DND-41 (cell line): ENCODE results near the gene HCN3.

ENCODE experiments used
- ATAC-seq: fragments of 200-7000 bp; cut with Tn5 transposase; 3 replicates; pipeline ENCODE4 v1.9.1; 2021; ENCODE audit warnings: low read depth; ENCODE audit not compliant: insufficient read depth
- DNase-seq: peaks from one replicate; pipeline ENCODE4 v3.0.0-alpha.2; 2020
- H2AFZ ChIP-seq: 2 replicates; pipeline ENCODE4 v1.6.0; 2012; ENCODE audit warnings: low read depth, low read length
- H3K27ac ChIP-seq: 2 replicates; pipeline ENCODE4 v1.5.1; 2012; ENCODE audit warnings: low read length, inconsistent platforms
- H3K27me3 ChIP-seq: fragments of 200-600 bp; sonication (generic); 2 replicates; pipeline ENCODE4 v1.6.0; 2012; ENCODE audit warnings: low read length, mild to moderate bottlenecking, inconsistent platforms; ENCODE audit not compliant: insufficient read depth, poor library complexity
- H3K36me3 ChIP-seq: 2 replicates; pipeline ENCODE4 v1.5.1; 2012; ENCODE audit warnings: low read length, inconsistent platforms; ENCODE audit not compliant: insufficient read depth
- H3K4me1 ChIP-seq: 2 replicates; pipeline ENCODE4 v1.5.1; 2012; ENCODE audit warnings: mild to moderate bottlenecking, low read length; ENCODE audit not compliant: insufficient read depth
- H3K4me2 ChIP-seq: 2 replicates; pipeline ENCODE4 v1.6.0; 2012; ENCODE audit warnings: mild to moderate bottlenecking, moderate library complexity, low read length, inconsistent platforms; ENCODE audit not compliant: insufficient read depth
- H3K4me3 ChIP-seq, 2 experiments: fragments of 200-600 bp in 1 of 2; shearing (Covaris generic) in 1 of 2; 2 replicates each; pipeline ENCODE4 v1.5.1; 2012 to 2016; ENCODE audit warnings: inconsistent platforms in 2 of 2, low read length in 2 of 2, mild to moderate bottlenecking in 2 of 2, low read depth in 1 of 2, moderate library complexity in 1 of 2
- H3K79me2 ChIP-seq: 2 replicates; pipeline ENCODE4 v1.6.0; 2012; ENCODE audit warnings: low read length, inconsistent platforms; ENCODE audit not compliant: insufficient read depth
- H3K9ac ChIP-seq: 2 replicates; pipeline ENCODE4 v1.6.0; 2012; ENCODE audit warnings: low read depth, mild to moderate bottlenecking, inconsistent platforms, low read length, moderate library complexity
- H3K9me3 ChIP-seq: 2 replicates; pipeline ENCODE4 v1.5.1; 2012; ENCODE audit warnings: low read length, moderate library complexity, mild to moderate bottlenecking, inconsistent platforms; ENCODE audit not compliant: insufficient read depth, severe bottlenecking
- H4K20me1 ChIP-seq: 2 replicates; pipeline ENCODE4 v1.6.0; 2012; ENCODE audit warnings: low read length; ENCODE audit not compliant: insufficient read depth
- CTCF ChIP-seq: IDR thresholded peaks from 2 replicates; pipeline ENCODE4 v1.5.1; 2012; ENCODE audit warnings: borderline replicate concordance, low read length, moderate library complexity, mild to moderate bottlenecking; ENCODE audit not compliant: poor library complexity, severe bottlenecking; ENCODE audit errors: extremely low read depth
- EZH2 ChIP-seq: IDR thresholded peaks from 3 replicates; pipeline ENCODE4 v1.6.1; 2012; ENCODE audit warnings: borderline replicate concordance, low read depth, mild to moderate bottlenecking, moderate library complexity, low read length, inconsistent platforms; ENCODE audit not compliant: severe bottlenecking

The HCN3 gene

DNA sequence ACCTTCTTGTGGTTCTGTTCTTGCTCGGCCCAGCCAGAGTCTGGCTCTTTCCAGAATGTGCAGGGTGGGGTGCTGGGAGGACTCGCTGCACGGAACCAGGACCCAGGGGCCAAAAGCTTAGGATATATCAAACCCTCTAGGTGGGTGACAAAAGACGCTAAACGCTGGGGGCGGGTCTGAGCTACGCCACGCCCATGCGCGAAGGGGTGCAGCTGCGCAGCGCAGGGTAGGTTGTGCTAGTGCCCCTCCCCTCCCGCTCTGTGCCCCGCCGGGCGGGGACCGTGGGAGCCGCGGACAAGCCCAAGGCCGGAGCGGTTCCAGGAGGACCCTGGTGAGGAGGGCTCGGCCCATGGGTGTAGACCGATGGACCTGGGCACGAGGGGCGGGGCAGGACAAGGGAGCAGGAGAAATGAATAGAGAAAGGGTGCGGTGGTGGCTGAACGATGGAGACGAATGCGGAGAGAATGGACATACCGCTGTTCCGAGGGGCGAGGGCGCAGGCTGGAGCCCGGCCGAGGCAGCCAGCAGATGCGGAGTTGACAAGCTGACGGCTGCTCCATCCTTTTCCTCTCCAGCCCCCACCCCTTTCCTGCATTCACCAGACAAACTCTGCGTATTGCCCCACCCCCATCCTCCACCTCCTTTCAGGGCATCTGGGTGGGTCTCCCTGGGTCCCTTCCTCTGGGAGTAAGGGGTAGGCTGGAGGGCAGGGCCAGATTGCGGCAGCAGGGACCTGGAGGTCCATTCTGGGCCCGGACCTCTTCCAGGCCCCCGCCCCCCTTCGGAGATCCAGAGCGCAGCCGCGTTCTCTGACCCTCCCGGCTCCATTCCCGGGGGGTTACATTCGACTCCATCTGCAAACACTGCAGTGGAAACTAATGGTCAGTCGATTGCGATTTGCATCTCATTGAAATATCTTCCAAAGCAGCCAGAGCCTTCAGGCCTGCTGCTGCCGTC is 43.7 kb downstream of the HCN3 start, which contains the start of gene RUSC1:
Gene RUSC1 (plus strand): TSS at position 234 of the 957 bp plus-strand sequence. CDS start 880 bp downstream, outside the sequence.
- Histone ChIP-seq H3K9me3 (no peaks in the 10 kb centered on the region), H3K79me2 (peaks cover 16% of the 10 kb centered on the region), H2AFZ (no peak within 1 kb of the TSS), H3K9ac (no peak within 1 kb of the TSS), H3K27ac (no peak within 1 kb of the TSS), H3K27me3 (no peaks in the 10 kb centered on the region), H3K4me1 (peaks cover 30% of the 10 kb centered on the region), H4K20me1 (peaks cover 13% of the 10 kb centered on the region; the same call in 1 of the 2 replicates), H3K4me2 (peak within 1 kb of the TSS; percentile 86), H3K4me3 (no peak within 1 kb of the TSS), H3K36me3 (peaks cover 41% of the 10 kb centered on the region)
- TF ChIP-seq EZH2 (no peak), CTCF (no peak)
- ATAC-seq (no peak), DNase-seq (no peak)

GRCh38 chr1:155321639-155322503 is 44.6 kb downstream of the HCN3 start:
- Histone ChIP-seq H3K4me1 (peaks cover 34% of the 10 kb centered on the region), H3K27ac (no peak overlapping the region), H3K4me3 (peak overlapping the region in 1 of 2 experiments; percentile 79; a peak in 3 of 4 replicates), H3K9me3 (no peaks in the 10 kb centered on the region), H3K79me2 (peaks cover 16% of the 10 kb centered on the region), H3K4me2 (peak overlapping the region; percentile 86), H3K36me3 (peaks cover 39% of the 10 kb centered on the region), H3K9ac (peak overlapping the region; percentile 79), H4K20me1 (peaks cover 14% of the 10 kb centered on the region; the same call in 1 of the 2 replicates), H2AFZ (no peak overlapping the region), H3K27me3 (no peaks in the 10 kb centered on the region)
- no peak for ATAC-seq
- no peak for DNase-seq
- TF ChIP-seq CTCF (no peak), EZH2 (no peak)

GRCh38 chr1:155322571-155322952 is 45.3 kb downstream of the HCN3 start:
- H3K9ac ChIP-seq, result peak overlapping the region; percentile 79
- TF ChIP-seq CTCF (no peak), EZH2 (no peak)
- DNase-seq, result peak; percentile 43

More at GRCh38 chr1:155322571-155322952, 45.3 kb downstream of the HCN3 start:
- H2AFZ ChIP-seq, result no peak overlapping the region; the same call in 1 of the 2 replicates
- H3K9me3 ChIP-seq, result no peaks in the 10 kb centered on the region
- no peaks in the 10 kb centered on the region for H3K27me3 ChIP-seq
- H3K27ac ChIP-seq, result no peak overlapping the region
- H3K36me3 ChIP-seq, result peaks cover 33% of the 10 kb centered on the region
- H4K20me1 ChIP-seq, result peaks cover 14% of the 10 kb centered on the region; the same call in 1 of the 2 replicates
- peaks cover 34% of the 10 kb centered on the region for H3K4me1 ChIP-seq
- ATAC-seq, result no peak
- H3K4me2 ChIP-seq, result peak overlapping the region; percentile 86
- peak overlapping the region; percentile 61 to 79; a peak in 3 of 4 replicates for H3K4me3 ChIP-seq
- peaks cover 16% of the 10 kb centered on the region for H3K79me2 ChIP-seq
